ENCODE measurements around the gene CENATAC.
A peak's percentile ranks its signal among the peaks of the same experiment; 100 is the strongest.

The CENATAC gene

DNA sequence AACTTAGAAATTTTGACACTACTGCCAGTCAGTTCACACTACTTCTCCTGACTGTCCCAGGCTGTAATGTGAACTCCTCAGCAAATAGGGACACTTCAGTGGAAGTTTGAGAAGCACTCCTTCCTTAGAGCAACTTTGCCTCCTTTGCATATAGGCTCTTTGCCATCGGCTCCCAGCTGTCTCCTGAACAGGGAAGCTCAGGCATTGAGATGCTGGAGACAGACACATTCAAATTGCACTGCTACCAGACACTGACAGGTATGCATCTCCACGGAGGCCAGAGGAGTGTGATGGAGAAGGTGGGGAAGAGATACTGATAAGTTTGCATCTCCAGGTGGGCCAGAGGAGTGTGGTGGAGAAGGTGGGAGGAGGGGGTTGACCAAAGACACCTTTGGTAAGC, 22.1 kb downstream of the CENATAC start:
- Histone ChIP-seq H3K9me3 (no peaks in the 10 kb centered on the region), H3K4me3 (ENCODE audit: low read depth, low read length) (peak overlapping the region; percentile 87), H3K4me1 (no peaks in the 10 kb centered on the region), H3K36me3 (peaks cover 68% of the 10 kb centered on the region), H3K27me3 (no peaks in the 10 kb centered on the region)
- TF ChIP-seq, protein P1, sequence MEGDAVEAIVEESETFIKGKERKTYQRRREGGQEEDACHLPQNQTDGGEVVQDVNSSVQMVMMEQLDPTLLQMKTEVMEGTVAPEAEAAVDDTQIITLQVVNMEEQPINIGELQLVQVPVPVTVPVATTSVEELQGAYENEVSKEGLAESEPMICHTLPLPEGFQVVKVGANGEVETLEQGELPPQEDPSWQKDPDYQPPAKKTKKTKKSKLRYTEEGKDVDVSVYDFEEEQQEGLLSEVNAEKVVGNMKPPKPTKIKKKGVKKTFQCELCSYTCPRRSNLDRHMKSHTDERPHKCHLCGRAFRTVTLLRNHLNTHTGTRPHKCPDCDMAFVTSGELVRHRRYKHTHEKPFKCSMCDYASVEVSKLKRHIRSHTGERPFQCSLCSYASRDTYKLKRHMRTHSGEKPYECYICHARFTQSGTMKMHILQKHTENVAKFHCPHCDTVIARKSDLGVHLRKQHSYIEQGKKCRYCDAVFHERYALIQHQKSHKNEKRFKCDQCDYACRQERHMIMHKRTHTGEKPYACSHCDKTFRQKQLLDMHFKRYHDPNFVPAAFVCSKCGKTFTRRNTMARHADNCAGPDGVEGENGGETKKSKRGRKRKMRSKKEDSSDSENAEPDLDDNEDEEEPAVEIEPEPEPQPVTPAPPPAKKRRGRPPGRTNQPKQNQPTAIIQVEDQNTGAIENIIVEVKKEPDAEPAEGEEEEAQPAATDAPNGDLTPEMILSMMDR (IDR thresholded peaks at IDR 0.05; ENCODE audit: low read depth, low read length): no peak
- no peak for DNase-seq

DNA sequence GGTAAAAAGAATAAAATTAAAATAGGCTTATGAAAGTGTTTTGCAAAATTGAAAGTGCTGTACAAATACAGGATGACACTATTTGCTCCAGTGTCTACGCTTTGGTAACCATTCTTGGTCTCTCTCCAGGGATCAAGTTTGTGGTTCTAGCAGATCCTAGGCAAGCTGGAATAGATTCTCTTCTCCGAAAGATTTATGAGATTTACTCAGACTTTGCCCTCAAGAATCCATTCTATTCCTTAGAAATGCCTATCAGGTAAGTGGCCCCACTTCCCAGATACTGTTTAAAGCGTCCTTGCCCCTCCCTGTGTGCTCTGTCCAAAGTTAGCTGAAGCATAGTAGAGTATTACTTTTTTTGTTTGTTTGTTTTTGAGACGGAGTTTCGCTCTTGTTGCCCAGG, 23.7 kb downstream of the CENATAC start:
- DNase-seq: no peak
- Histone ChIP-seq H3K9me3 (no peaks in the 10 kb centered on the region), H3K4me3 (ENCODE audit: low read depth, low read length) (no peak overlapping the region), H3K4me1 (no peaks in the 10 kb centered on the region), H3K36me3 (peaks cover 61% of the 10 kb centered on the region), H3K27me3 (no peaks in the 10 kb centered on the region)
- TF ChIP-seq, protein P1 (IDR thresholded peaks at IDR 0.05; ENCODE audit: low read depth, low read length): no peak

DNA sequence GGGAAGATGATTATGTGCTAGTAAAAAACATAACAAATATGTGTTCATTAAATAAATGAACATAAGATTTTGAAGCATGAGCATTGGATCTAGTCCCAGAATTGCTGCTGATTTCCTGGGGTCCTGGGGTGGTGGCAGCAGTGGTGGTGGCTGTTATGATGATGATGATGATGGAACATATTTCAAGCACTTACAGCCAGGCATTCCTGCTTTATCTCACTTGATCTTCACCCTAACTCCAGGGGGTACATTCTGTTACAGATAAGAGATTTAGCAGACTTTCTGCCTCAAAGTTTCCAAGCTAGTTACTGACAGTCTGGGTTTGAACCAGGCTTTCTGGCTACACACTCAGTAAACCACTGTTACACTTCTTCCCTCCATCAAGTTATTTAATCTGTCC, 25.8 kb downstream of the CENATAC start:
- DNase-seq: no peak
- Histone ChIP-seq H3K4me1 (no peaks in the 10 kb centered on the region), H3K27me3 (no peaks in the 10 kb centered on the region), H3K4me3 (ENCODE audit: low read depth, low read length) (no peak overlapping the region), H3K9me3 (no peaks in the 10 kb centered on the region), H3K36me3 (peaks cover 55% of the 10 kb centered on the region)
- TF ChIP-seq, protein P1 (IDR thresholded peaks at IDR 0.05; ENCODE audit: low read depth, low read length): no peak

DNA sequence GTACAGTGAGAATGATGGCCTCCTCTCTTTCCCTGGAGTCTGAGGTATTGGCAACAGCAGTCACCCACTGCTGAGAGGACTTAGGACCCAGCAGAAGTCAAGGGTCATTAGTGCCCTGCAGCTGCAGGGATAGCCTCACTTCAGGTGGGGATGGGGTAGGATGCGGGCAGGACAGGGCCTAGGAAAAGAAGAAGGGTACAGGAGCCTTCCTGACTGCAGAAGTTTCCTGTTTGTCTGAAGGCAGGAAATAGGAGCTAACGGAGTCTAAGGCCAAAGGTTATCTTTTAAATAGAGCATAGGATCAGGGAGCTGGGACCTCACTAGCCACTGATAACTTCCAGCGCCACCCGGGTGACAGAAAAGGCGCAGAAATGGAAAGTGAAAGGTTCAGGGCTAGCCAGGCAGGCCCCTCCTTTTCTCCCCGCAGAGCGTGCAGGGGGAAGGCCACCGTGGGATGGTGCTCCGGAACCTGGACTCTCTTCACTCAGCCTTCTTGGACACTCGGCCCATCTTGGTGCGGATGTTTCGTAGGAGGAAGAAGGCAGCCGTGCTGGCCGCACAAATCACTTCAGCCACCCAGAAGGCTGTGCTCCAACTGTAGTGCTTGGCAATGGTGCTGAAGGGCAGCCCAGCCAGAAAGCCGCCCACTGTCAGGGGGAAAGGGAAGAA, 26.6 kb downstream of the CENATAC start:
- no peaks in the 10 kb centered on the region for H3K4me1 ChIP-seq
- H3K36me3 ChIP-seq: peaks cover 55% of the 10 kb centered on the region
- TF ChIP-seq, protein P1 (IDR thresholded peaks at IDR 0.05; ENCODE audit: low read depth, low read length): no peak
- no peak for DNase-seq
- H3K4me3 ChIP-seq (ENCODE audit: low read depth, low read length): no peak overlapping the region
- H3K27me3 ChIP-seq: no peaks in the 10 kb centered on the region
- H3K9me3 ChIP-seq: no peaks in the 10 kb centered on the region

DNA sequence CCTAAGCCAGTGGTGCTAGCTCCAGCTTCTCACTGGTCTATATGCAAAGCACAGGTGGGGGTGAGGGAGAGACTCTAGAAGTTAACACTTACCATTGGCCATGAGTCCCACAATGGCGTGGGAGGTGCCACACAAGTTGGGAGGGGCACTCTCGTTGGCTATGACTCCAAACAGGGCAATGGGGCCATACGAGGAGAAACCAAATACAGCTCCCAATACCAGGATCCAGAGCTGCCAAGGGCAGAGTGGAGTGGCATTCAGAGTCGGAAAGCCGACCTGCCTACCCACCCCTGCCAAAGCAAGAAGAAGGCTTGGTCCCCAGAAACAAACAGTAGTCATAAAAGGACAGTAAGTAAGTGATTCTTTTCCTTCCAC, 27.1 kb downstream of the CENATAC start:
- TF ChIP-seq, protein P1 (IDR thresholded peaks at IDR 0.05; ENCODE audit: low read depth, low read length): no peak
- no peaks in the 10 kb centered on the region for H3K4me1 ChIP-seq
- no peak for DNase-seq
- no peak overlapping the region for H3K4me3 ChIP-seq (ENCODE audit: low read depth, low read length)
- no peaks in the 10 kb centered on the region for H3K27me3 ChIP-seq
- no peaks in the 10 kb centered on the region for H3K9me3 ChIP-seq
- H3K36me3 ChIP-seq: peaks cover 55% of the 10 kb centered on the region

DNA sequence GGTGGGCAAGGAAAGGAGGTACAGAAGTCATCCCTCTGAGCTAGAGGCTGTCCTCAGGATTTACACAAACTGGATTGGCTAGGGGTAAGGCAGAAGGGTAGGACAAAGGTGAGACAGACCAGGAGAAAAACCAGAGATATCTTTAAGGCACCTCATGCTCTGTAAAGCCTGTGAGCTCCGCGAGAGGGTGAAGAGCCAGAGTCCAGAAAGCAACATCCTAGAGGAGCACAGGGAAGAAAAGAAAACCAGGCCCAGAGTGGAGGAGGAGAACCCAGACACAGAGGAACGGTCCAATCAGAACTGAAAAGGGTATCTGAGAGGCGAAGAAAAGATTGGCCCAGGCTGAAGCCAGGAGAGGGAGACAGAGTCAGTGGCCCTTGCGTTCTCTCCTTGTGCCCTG, 27.6 kb downstream of the CENATAC start:
- Histone ChIP-seq H3K36me3 (peaks cover 55% of the 10 kb centered on the region), H3K27me3 (no peaks in the 10 kb centered on the region), H3K4me3 (ENCODE audit: low read depth, low read length) (no peak overlapping the region), H3K4me1 (no peaks in the 10 kb centered on the region), H3K9me3 (no peaks in the 10 kb centered on the region)
- TF ChIP-seq, protein P1 (IDR thresholded peaks at IDR 0.05; ENCODE audit: low read depth, low read length): no peak
- DNase-seq: no peak

All from BE2C (cell line).